Neural cell (in vitro differentiated cells): ENCODE measurements around the gene APOC4.

Experiments
- CTCF ChIP-seq: fragments of 450-650 bp; IDR thresholded peaks from 2 replicates; pipeline ENCODE4 v1.5.1; 2014; ENCODE audit warnings: antibody characterized with exemption, mild to moderate bottlenecking, moderate library complexity; ENCODE audit not compliant: poor library complexity, severe bottlenecking
- EP300 ChIP-seq: fragments of 450-650 bp; conservative IDR thresholded peaks from 2 replicates; pipeline ENCODE4 v1.6.1; 2014; ENCODE audit warnings: antibody characterized with exemption, mild to moderate bottlenecking, moderate library complexity; ENCODE audit not compliant: poor library complexity, severe bottlenecking
- EZH2 ChIP-seq: fragments of 200-600, 300-800 bp; shearing (Covaris generic), sonication (generic); IDR thresholded peaks from 2 replicates; pipeline ENCODE4 v1.6.1; 2014; ENCODE audit warnings: antibody characterized with exemption, low read length, borderline replicate concordance, mild to moderate bottlenecking; ENCODE audit not compliant: insufficient read depth, poor library complexity, severe bottlenecking
- POLR2AphosphoS5 ChIP-seq: IDR thresholded peaks from 2 replicates; pipeline ENCODE4 v1.6.1; 2012
- RAD21 ChIP-seq: fragments of 450-650 bp; conservative IDR thresholded peaks from 2 replicates; pipeline ENCODE4 v1.6.1; 2014; ENCODE audit warnings: antibody characterized with exemption, mild to moderate bottlenecking, moderate library complexity
- SMC3 ChIP-seq: fragments of 450-650 bp; conservative IDR thresholded peaks from 2 replicates; pipeline ENCODE4 v1.6.1; 2014; ENCODE audit warnings: antibody characterized with exemption, mild to moderate bottlenecking, moderate library complexity; ENCODE audit not compliant: poor library complexity
- TF ChIP-seq, protein P1 (sequence below): IDR thresholded peaks from 2 replicates; pipeline ENCODE4 v1.6.1; 2012; ENCODE audit warnings: borderline replicate concordance

DNA sequence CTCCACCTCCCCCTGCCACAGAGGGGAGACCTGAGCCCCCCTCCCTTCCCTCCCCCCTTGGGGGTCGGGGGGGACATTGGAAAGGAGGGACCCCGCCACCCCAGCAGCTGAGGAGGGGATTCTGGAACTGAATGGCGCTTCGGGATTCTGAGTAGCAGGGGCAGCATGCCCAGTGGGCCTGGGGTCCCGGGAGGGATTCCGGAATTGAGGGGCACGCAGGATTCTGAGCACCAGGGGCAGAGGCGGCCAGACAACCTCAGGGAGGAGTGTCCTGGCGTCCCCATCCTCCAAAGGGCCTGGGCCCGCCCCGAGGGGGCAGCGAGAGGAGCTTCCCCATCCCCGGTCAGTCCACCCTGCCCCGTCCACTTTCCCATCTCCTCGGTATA lies 38.8 kb upstream of the APOC4 start:
- TF ChIP-seq CTCF (no peak), SMC3 (no peak), EP300 (no peak), POLR2AphosphoS5 (no peak), RAD21 (no peak), EZH2 (no peak)
- TF ChIP-seq, protein P1, sequence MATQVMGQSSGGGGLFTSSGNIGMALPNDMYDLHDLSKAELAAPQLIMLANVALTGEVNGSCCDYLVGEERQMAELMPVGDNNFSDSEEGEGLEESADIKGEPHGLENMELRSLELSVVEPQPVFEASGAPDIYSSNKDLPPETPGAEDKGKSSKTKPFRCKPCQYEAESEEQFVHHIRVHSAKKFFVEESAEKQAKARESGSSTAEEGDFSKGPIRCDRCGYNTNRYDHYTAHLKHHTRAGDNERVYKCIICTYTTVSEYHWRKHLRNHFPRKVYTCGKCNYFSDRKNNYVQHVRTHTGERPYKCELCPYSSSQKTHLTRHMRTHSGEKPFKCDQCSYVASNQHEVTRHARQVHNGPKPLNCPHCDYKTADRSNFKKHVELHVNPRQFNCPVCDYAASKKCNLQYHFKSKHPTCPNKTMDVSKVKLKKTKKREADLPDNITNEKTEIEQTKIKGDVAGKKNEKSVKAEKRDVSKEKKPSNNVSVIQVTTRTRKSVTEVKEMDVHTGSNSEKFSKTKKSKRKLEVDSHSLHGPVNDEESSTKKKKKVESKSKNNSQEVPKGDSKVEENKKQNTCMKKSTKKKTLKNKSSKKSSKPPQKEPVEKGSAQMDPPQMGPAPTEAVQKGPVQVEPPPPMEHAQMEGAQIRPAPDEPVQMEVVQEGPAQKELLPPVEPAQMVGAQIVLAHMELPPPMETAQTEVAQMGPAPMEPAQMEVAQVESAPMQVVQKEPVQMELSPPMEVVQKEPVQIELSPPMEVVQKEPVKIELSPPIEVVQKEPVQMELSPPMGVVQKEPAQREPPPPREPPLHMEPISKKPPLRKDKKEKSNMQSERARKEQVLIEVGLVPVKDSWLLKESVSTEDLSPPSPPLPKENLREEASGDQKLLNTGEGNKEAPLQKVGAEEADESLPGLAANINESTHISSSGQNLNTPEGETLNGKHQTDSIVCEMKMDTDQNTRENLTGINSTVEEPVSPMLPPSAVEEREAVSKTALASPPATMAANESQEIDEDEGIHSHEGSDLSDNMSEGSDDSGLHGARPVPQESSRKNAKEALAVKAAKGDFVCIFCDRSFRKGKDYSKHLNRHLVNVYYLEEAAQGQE = no peak
